Stomach (tissue), 4 donors: Measurements from ENCODE around the gene ITGB3BP.
"Not testable (repeated sequence)": the region's sequence is repeated elsewhere in the genome, so short reads cannot be mapped to it uniquely, and the experiment has no call there.

ENCODE experiments used
- EP300 ChIP-seq: sonication (generic); formaldehyde crosslinking; IDR thresholded peaks from one replicate; pipeline ENCODE4 v1.6.1; 2017; ENCODE audit warnings: antibody characterized with exemption
- POLR2A ChIP-seq, 4 donors: fragments of 450-650 bp; IDR thresholded peaks; one replicate each; pipeline ENCODE4 v1.6.1; 2016; ENCODE audit warnings: antibody characterized with exemption in 4 of 4, control low read depth in 2 of 4, mild to moderate bottlenecking in 1 of 4, moderate library complexity in 1 of 4
- POLR2AphosphoS5 ChIP-seq, 3 donors: sonication (generic); formaldehyde crosslinking; IDR thresholded peaks; one replicate each; pipeline ENCODE4 v1.6.1; 2016; ENCODE audit warnings: antibody characterized with exemption in 3 of 3
- TF ChIP-seq, protein P1 (sequence below), 7 experiments: fragments of 450-650 bp in 4 of 7; fragments of 200-600 bp in 3 of 7; sonication (generic) in 3 of 7; IDR thresholded peaks; one replicate each; pipeline ENCODE4 v1.5.1; 2016 to 2019; ENCODE audit warnings: antibody characterized with exemption in 7 of 7, control low read depth in 2 of 7, mild to moderate bottlenecking in 1 of 7

DNA sequence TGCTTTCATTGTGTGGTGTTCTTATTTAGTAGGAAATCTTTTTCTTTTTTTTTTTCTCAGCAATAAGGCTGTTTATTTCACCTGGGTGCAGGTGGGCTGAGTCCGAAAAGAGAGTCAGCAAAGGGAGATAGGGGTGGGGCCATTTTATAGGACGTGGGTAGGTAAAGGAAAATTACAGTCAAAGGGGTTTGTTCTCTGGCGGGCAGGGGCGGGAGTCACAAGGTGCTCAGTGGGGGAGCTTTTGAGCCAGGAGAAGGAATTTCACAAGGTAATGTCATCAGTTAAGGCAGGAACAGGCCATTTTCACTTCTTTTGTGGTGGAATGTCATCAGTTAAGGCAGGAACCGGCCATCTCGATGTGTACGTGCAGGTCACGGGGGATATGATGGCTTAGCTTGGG is 49.7 kb upstream of the ITGB3BP start:
- TF ChIP-seq, protein P1, sequence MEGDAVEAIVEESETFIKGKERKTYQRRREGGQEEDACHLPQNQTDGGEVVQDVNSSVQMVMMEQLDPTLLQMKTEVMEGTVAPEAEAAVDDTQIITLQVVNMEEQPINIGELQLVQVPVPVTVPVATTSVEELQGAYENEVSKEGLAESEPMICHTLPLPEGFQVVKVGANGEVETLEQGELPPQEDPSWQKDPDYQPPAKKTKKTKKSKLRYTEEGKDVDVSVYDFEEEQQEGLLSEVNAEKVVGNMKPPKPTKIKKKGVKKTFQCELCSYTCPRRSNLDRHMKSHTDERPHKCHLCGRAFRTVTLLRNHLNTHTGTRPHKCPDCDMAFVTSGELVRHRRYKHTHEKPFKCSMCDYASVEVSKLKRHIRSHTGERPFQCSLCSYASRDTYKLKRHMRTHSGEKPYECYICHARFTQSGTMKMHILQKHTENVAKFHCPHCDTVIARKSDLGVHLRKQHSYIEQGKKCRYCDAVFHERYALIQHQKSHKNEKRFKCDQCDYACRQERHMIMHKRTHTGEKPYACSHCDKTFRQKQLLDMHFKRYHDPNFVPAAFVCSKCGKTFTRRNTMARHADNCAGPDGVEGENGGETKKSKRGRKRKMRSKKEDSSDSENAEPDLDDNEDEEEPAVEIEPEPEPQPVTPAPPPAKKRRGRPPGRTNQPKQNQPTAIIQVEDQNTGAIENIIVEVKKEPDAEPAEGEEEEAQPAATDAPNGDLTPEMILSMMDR (IDR thresholded peaks at IDR 0.05): not testable (repeated sequence)
- TF ChIP-seq POLR2A (IDR thresholded peaks at IDR 0.05); EP300; POLR2AphosphoS5 (IDR thresholded peaks at IDR 0.05): not testable (repeated sequence)
